GM21526 (cell line): Measurements from ENCODE around the gene DOC2B.
"Not testable (repeated sequence)": the region's sequence is repeated elsewhere in the genome, so short reads cannot be mapped to it uniquely, and the experiment has no call there.

Experiments used
- ATAC-seq: cut with Tn5 transposase; IDR thresholded peaks from one replicate; pipeline ENCODE4 v1.9.1; 2021; ENCODE audit warnings: moderate library complexity; ENCODE audit not compliant: unreplicated experiment, low FRiP score

DOC2B gene

DNA sequence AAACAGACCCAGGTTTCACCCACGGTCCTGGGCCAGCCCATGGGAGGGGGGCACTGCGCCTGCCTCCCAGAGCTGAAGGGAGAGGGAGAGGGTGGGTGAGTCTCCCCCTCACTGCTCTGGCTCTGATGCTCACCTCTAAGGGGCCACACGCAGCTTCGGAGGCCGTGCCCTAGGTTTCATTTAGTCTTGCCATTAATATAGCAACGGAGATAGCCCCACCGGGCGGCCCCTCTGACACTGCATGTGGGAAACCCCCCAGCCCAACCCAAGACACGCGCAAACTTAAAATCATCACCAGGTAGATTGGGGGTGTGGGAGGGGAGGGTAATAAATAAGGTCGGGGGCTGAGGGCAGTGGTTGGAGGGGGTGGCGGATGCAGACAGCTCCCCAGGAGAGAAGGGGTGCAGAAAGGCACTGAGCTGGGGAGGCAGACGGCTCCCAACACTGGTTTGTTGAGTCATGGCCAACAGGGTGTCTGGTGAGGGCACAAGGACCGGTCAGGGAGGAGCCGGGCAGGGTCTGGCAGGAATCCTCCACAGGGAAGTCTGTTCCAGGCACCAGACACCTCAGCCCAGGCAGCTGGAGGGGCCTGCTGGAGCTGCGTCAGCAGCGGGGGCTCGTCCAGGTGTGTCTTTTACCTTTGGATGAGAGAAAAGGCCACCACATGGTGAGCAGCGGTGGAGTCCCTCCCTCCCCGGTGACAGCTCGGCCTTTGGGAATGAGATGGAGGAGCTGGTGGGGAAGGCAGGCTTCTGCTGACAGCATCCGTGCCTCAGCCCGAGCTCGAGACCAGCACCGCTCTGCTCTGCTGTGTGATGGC is 32.0 kb upstream of the DOC2B start:
- ATAC-seq = no peak

GRCh38 chr17:210402-210801 is 29.0 kb upstream of the DOC2B start:
- no peak for ATAC-seq

GRCh38 chr17:208429-208828 is 27.0 kb upstream of the DOC2B start:
- no peak for ATAC-seq

- ATAC-seq = no peak
Observed at GRCh38 chr17:207775-208174, 26.3 kb upstream of the DOC2B start.

DNA sequence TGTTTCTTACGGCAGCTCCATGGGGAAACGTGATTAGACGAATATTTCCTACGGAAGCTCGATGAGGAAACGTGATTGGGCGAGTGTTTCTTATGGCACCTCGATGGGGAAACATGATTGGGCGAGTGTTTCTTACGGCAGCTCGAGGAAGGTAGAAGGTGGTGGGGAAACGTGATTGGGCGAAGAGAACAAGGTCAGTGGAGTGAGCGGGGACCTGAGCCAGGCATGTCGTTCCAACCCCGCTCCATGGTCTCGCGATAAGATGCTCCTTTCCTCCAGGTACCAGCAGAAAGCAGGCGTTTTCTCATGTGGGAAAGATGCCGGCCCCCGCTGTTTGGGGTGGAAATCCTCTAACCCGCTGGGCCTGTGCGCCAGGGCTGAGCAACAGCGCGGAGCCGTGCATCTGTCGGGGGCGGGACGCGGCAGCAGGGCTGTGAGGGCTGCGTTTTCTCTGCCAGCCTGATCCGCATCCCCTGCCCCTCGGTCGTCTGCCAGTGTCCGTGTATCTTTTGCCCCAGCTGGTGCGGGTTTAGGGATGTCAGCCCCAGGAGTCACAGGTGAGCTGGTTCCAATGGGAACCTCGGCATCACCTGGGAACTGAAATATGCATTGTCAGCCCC is 25.6 kb upstream of the DOC2B start:
- ATAC-seq = no peak

GRCh38 chr17:206484-206883 is 25.0 kb upstream of the DOC2B start:
- not testable (repeated sequence) for ATAC-seq

DNA sequence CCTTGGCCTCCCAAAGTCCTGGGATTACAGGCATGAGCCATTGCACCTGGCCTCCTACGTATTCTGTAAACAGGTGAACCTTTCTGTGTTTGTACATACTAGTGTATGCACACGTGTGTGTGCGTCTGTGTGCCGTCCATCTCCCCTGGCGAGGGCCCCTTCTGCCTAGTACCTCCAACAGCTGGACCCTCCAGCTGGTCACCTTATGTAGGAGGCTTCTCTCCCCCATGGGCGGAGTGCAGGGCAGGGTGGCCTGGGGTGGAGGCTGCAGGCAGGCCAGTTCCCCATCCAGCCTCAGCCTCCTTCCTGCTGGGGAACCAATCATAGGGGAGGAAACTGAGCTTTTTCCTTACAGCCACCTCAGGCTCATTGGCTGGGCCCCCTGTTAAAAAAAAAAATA is 24.4 kb upstream of the DOC2B start:
- ATAC-seq = no peak

DNA sequence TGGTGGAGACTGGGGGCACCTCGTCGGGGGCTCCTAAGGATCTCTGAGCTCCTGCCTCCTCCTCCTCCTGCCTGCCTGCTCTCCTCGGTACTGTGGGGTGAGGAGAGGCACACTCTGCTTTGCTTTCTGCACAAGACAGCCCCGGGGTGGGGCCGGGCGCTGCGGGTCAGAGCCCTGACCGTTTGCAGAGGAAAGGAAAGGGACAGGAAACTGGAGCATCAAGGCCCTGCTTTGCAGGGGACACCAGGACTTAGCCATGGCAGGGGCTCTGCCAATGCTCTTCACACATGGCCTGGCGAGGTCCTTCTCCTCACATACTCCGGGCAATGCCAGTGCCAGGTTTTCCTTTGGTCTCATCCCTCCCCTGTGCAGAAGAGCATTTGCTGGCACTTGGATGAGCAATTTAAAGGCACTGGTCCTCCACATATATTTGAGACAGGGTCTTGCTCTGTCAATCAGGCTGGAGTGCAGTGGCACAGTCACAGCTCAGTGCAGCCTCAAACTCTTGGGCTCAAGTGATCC is 23.8 kb upstream of the DOC2B start:
- ATAC-seq = no peak

DNA sequence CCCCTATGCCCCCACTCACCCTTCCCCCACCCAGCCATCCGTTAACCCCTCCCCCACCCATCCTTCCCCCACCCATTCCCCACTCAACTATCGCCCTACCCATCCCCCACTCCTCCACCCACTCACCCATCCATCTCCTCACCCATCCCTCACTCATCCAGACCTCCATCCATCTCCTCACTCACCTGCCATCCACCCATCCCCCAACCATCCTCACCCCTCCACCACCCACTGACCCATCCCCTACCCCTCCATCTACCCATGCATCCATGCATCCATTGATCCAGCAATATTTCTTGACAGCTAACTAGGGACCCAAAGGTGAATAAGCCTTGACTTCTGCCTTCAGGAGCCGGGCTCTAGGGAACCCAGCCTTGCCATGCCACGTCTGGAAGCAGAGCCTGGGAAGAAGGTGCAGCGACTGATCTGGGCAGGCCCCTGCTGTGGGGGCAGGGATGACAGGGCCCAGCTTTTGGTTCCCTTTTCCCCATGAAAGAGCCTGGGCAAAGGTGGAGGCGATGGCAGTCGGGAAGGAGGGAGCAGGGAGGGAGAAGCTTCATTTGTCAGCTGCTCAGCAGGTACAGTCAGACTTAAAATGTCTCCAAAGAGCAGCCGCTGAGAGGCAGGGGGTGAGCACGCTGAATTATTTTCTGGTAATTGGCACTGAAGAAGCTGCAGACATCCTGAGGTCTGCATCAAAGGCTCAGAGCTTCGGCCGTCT is 23.1 kb upstream of the DOC2B start:
- ATAC-seq = no peak

DNA sequence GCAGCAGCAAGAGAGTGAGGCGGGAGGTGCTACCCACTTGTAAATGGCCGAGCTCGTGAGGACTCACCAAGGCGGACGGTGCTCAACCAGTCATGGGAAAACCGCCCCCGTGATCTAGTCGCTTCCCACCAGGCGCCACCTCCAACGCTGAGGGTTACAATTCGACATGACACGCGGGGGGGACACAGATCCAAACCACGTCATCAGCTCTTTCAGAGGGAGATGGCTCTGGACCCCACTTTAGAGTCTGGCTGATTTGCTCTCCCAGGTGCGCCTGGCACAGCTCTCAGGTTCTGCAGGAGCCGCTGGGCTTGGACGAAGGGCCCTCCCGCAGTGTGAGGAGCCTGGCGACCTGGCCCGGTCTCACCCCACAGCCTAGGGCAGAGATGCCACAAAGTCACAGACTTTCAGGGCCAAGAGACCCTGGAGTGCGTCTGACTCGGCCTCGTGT is 21.1 kb upstream of the DOC2B start:
- ATAC-seq = no peak

- not testable (repeated sequence) for ATAC-seq
Observed at GRCh38 chr17:201736-202135, 20.3 kb upstream of the DOC2B start.

DNA sequence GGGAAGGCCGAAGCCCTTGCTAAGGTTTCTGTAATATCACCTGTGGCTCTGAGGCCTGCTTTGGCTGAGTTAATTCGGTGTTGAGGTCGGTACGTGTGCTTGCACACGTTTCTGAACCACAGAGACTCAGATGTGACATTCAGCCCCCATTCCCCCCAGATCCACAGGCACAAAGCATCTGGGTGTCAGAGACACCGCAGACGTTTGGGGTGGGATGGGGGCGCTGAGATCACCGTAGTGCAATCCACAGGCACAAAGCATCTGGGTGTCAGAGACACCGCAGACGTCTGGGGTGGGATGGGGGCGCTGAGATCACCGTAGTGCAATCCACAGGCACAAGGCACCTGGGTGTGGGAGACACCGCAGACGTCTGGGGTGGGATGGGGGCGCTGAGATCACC is 19.8 kb upstream of the DOC2B start:
- ATAC-seq = not testable (repeated sequence)

- no peak for ATAC-seq
Observed at GRCh38 chr17:200586-200985, 19.1 kb upstream of the DOC2B start.

GRCh38 chr17:199806-200545 is 18.5 kb upstream of the DOC2B start:
- no peak for ATAC-seq

GRCh38 chr17:199191-199604 is 17.7 kb upstream of the DOC2B start:
- ATAC-seq = no peak

- ATAC-seq = not testable (repeated sequence)
Observed at GRCh38 chr17:198225-198624, 16.8 kb upstream of the DOC2B start.

- no peak for ATAC-seq
Observed at GRCh38 chr17:197352-197751, 15.9 kb upstream of the DOC2B start.

GRCh38 chr17:194828-195602 is 13.6 kb upstream of the DOC2B start:
- no peak for ATAC-seq

DNA sequence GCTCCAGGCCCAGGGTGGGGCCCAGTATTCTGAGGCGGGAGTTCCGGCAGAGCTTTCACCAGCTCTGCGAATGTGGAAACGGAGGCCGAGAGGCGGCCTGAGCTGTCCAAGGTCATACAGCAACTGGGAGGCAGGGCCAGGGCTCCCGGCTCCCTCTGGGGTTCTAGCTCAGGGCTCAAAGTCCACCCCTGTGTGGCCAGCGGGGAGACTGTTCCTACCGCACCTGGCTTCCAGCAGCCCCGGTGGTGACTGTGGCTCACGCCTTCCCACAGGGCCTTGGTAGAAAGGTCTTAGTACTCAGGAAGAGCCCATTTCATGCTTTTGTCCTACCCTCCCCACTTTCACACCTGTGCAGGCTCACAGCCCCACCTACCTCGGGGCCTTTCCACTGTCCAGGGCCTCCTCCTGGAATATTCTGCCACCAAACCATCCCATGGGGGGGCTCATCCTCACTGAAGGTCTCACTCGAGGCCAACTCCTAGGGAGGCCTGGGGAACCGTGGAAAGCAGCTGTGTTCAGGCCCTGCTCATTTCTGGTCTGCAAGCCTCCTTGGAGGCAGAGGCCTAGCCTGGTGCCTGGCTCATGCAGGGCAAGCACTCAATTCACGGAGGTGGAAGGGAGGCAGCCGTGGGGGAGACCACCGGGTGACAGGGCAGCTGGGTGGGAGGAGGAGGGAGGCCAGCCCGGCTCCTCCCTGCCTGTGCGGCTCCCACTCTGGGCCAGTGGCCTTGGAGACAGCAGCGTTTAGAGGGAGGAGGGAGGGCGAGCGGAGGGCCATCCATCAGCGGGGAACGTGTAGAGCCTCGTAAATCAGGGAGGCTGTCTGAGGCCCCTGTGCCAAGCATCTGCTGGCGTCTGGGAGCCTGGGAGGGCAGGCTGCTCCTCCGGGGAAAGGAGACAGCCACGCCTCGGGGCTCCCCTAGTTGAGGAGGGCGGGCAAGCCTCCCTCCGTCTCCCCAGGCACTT is 12.7 kb upstream of the DOC2B start:
- ATAC-seq = no peak
